H1 (cell line): ENCODE measurements around the gene FABP7. TPM values are rescaled to one million over a fixed set of nuclear protein-coding genes. Genes with fewer than 3 reads are reported as not detected.

Experiments
- CHD7 ChIP-seq: fragments of 300-600 bp; sonication (generic); IDR thresholded peaks from 2 replicates; pipeline ENCODE4 v1.7.1; 2012; ENCODE audit warnings: low read length, moderate library complexity, mild to moderate bottlenecking, inconsistent platforms; ENCODE audit not compliant: insufficient replicate concordance
- GABPA ChIP-seq: IDR thresholded peaks from 2 replicates; pipeline ENCODE4 v1.6.1; 2011; ENCODE audit warnings: mild to moderate bottlenecking, low read length, moderate library complexity, borderline replicate concordance; ENCODE audit not compliant: insufficient read depth
- JUND ChIP-seq: IDR thresholded peaks from 2 replicates; pipeline ENCODE4 v1.6.1; 2011; ENCODE audit warnings: mild to moderate bottlenecking, improper control_type of control experiment, low read length
- KDM5A ChIP-seq: fragments of 200-600 bp; IDR thresholded peaks from 2 replicates; pipeline ENCODE4 v1.7.1; 2012; ENCODE audit warnings: mild to moderate bottlenecking, low read length, inconsistent platforms, mixed read lengths
- NANOG ChIP-seq: IDR thresholded peaks from 2 replicates; pipeline ENCODE4 v1.6.1; 2011; ENCODE audit warnings: low read length, low read depth, mild to moderate bottlenecking, inconsistent platforms; ENCODE audit not compliant: insufficient read depth, poor library complexity, severe bottlenecking
- SIX5 ChIP-seq: IDR thresholded peaks from 2 replicates; pipeline ENCODE4 v1.6.1; 2011; ENCODE audit warnings: mild to moderate bottlenecking, low read depth, low read length
- TCF12 ChIP-seq: IDR thresholded peaks from 2 replicates; pipeline ENCODE4 v1.6.1; 2011; ENCODE audit warnings: low read depth, mild to moderate bottlenecking, low read length
- polyA plus RNA-seq, 7 experiments: library from polyadenylated mRNA; depleted of rRNA in 3 of 7; stranded (reverse) in 5 of 7; unstranded in 2 of 7; fragments of >200 nt in 5 of 7; fragments of 200-250 nt in 2 of 7; gene quantifications; 1 replicate in 5 of 7; 2 replicates in 1 of 7; 4 replicates in 1 of 7; pipeline versions ENCODE4 v1.2.1 to v1.2.3, GENCODE V29; 2011 to 2013; ENCODE audit warnings: missing spikeins in 2 of 7, mixed read lengths in 2 of 7
- total RNA-seq: library from RNA; stranded (reverse); fragmentation: NEBNext Ultra II Directional; extraction: Animal tissue kit (Norgen Biotek cat#: 25700); gene quantifications from 2 replicates; pipeline ENCODE4 v1.2.1, GENCODE V29; 2021

Gene FABP7
- total and polyA plus RNA-seq, 2 of the 8 experiments (the other 6 are each of a cell fraction or from before 2014, with no cell fraction given), result 10.6 to 13.1 TPM

GRCh38 chr6:122803171-122803661, 23.7 kb downstream of the FABP7 start (continued):
- no peak for TF ChIP-seq TCF12
- TF ChIP-seq JUND, result no peak
- no peak for TF ChIP-seq KDM5A
- no peak for TF ChIP-seq GABPA
- TF ChIP-seq CHD7, result no peak
- TF ChIP-seq SIX5, result no peak
- no peak for TF ChIP-seq NANOG
- TF ChIP-seq, all 59 proteins: peak for 0
